Lower lobe of right lung (tissue), 2 donors: ENCODE measurements around the gene BAZ1A. TPM values are rescaled to one million over a fixed set of nuclear protein-coding genes. Genes with fewer than 3 reads are reported as not detected.

Experiments
- ATAC-seq, 2 donors: fragments of 200-7000 bp; cut with Tn5 transposase; one replicate each; pipeline ENCODE4 v1.9.1; 2020 to 2022; ENCODE audit warnings: mild to moderate bottlenecking in 2 of 2, moderate library complexity in 2 of 2
- DNase-seq: peaks from one replicate; pipeline ENCODE4 v3.0.0-alpha.2; 2020
- H3K27ac ChIP-seq: fragments of 200-600 bp; one replicate; pipeline ENCODE4 v1.8.0; 2022
- H3K27me3 ChIP-seq: fragments of 200-600 bp; one replicate; pipeline ENCODE4 v1.8.0; 2022; ENCODE audit warnings: low read depth
- H3K36me3 ChIP-seq: fragments of 200-600 bp; one replicate; pipeline ENCODE4 v1.8.0; 2022; ENCODE audit warnings: mild to moderate bottlenecking
- H3K4me1 ChIP-seq: fragments of 200-600 bp; one replicate; pipeline ENCODE4 v1.8.0; 2022
- H3K4me3 ChIP-seq: fragments of 200-600 bp; one replicate; pipeline ENCODE4 v1.8.0; 2022; ENCODE audit warnings: mild to moderate bottlenecking
- H3K9me3 ChIP-seq: fragments of 200-600 bp; one replicate; pipeline ENCODE4 v1.8.0; 2022
- intact Hi-C: fragments of 100-400 bp; cut with DNase I; formaldehyde crosslinking; loops from one replicate; pipeline ENCODE4 v1.11.0; 2022
- total RNA-seq: library from RNA; stranded (reverse); fragmentation: NEBNext Ultra II Directional; extraction: Animal tissue kit (Norgen Biotek cat#: 25700); gene quantifications from one replicate; pipeline ENCODE4 v1.2.1, GENCODE V29; 2021
- TF ChIP-seq, protein P1 (sequence below): fragments of 200-600 bp; IDR thresholded peaks from one replicate; pipeline ENCODE4 v1.8.0; 2022; ENCODE audit warnings: antibody characterized with exemption, mild to moderate bottlenecking
- donor health status: DM: no; HTN: yes; CAD: no; lungs with severe emphysema.

The BAZ1A gene
- total RNA-seq, 1 donor from 2014 or later, result 43.5 TPM

GRCh38 chr14:34911209-34912150 lies 36.3 kb upstream of the BAZ1A start:
- intact Hi-C loops, result no loop called here
- ATAC-seq (no peak), DNase-seq (no peak)
- no peaks in the 10 kb centered on the region for H3K36me3 ChIP-seq
- H3K4me3 ChIP-seq, result no peak overlapping the region
- H3K27ac ChIP-seq, result no peak overlapping the region
- H3K9me3 ChIP-seq, result no peaks in the 10 kb centered on the region
- no peaks in the 10 kb centered on the region for H3K27me3 ChIP-seq
- TF ChIP-seq, protein P1, sequence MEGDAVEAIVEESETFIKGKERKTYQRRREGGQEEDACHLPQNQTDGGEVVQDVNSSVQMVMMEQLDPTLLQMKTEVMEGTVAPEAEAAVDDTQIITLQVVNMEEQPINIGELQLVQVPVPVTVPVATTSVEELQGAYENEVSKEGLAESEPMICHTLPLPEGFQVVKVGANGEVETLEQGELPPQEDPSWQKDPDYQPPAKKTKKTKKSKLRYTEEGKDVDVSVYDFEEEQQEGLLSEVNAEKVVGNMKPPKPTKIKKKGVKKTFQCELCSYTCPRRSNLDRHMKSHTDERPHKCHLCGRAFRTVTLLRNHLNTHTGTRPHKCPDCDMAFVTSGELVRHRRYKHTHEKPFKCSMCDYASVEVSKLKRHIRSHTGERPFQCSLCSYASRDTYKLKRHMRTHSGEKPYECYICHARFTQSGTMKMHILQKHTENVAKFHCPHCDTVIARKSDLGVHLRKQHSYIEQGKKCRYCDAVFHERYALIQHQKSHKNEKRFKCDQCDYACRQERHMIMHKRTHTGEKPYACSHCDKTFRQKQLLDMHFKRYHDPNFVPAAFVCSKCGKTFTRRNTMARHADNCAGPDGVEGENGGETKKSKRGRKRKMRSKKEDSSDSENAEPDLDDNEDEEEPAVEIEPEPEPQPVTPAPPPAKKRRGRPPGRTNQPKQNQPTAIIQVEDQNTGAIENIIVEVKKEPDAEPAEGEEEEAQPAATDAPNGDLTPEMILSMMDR, result no peak
- no peaks in the 10 kb centered on the region for H3K4me1 ChIP-seq

DNA sequence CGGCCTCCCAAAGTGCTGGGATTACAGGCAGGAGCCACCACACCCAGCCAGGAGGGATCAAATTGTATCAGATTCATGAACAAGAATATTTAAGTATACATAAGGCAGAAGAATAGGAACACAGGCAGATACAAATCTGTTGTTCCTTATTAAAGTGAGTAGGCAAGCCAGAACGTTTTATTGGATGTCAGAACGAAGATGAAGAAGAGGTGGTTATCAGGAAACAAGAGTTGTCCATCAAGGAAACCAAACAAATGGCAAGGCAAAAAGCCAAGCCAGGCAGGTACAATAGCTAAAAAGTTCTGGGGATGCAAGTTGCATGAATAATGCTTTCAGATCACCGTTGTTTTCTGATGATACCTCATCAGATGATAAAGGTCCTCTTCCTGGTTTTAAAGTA lies 31.1 kb upstream of the BAZ1A start:
- ATAC-seq, result no peak

DNA sequence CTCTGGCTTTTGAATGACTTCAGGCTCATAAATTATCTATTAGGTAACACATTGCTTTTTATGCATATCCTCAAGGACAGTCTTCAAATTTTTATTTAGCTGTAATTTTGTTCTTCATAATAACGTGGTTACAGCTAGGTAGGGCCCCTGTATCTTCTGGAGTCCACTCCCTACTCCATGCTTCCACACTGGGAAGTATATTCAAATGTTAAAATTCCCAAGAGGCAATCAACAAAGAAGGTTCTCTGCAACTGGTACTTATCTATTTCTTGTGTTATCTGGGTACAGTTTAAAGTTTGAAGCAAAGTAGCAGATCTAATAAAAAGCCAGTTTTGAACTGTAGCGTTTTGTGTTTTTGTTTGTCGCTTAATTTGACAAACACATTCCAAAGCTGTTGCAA lies 20.1 kb upstream of the BAZ1A start:
- Histone ChIP-seq H3K9me3 (no peaks in the 10 kb centered on the region), H3K27ac (no peak overlapping the region), H3K4me3 (no peak overlapping the region), H3K27me3 (no peaks in the 10 kb centered on the region), H3K36me3 (no peaks in the 10 kb centered on the region), H3K4me1 (no peaks in the 10 kb centered on the region)
- no peak for ATAC-seq
- intact Hi-C loops, result no loop called here
- no peak for DNase-seq
- TF ChIP-seq, protein P1, result no peak

More for the DNA sequence above, 31.1 kb upstream of the BAZ1A start:
- TF ChIP-seq, protein P1, result no peak
- H3K4me3 ChIP-seq, result no peak overlapping the region
- intact Hi-C loops, result no loop called here
- DNase-seq, result no peak
- no peaks in the 10 kb centered on the region for H3K4me1 ChIP-seq
- H3K27me3 ChIP-seq, result no peaks in the 10 kb centered on the region
- H3K9me3 ChIP-seq, result no peaks in the 10 kb centered on the region
- no peaks in the 10 kb centered on the region for H3K36me3 ChIP-seq
- no peak overlapping the region for H3K27ac ChIP-seq

DNA sequence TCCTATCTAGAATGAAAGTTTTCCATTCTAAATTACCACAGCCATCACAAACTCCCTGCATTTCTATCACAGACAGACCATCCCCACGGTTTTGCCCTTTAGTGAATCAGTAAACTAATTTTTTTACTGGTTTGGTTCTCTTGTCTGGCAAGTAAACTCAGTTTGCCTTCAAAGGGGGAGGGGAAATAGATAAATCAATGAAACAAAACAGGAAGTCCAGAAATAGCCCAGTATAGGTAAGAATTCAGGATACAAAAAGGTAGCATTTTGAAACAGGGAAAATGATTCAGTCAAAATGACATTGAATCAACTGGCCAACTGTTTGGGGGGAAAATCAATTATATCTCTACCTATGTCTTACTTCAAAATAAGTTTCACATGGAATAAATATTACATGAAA lies 15.8 kb upstream of the BAZ1A start:
- Histone ChIP-seq H3K4me1 (no peaks in the 10 kb centered on the region), H3K9me3 (no peaks in the 10 kb centered on the region), H3K36me3 (no peaks in the 10 kb centered on the region), H3K4me3 (no peak overlapping the region), H3K27ac (no peak overlapping the region), H3K27me3 (no peaks in the 10 kb centered on the region)
- TF ChIP-seq, protein P1, result no peak
- DNase-seq, result no peak
- intact Hi-C loops, result no loop called here
- ATAC-seq, result no peak

- TF ChIP-seq, protein P1, result no peak
- Histone ChIP-seq H3K4me3 (no peak overlapping the region), H3K4me1 (no peaks in the 10 kb centered on the region), H3K9me3 (no peaks in the 10 kb centered on the region), H3K36me3 (no peaks in the 10 kb centered on the region), H3K27me3 (no peaks in the 10 kb centered on the region), H3K27ac (no peak overlapping the region)
- DNase-seq (no peak), ATAC-seq (no peak)
- intact Hi-C loops, result no loop called here
Measured at GRCh38 chr14:34888186-34888585, 13.0 kb upstream of the BAZ1A start.
